Measurements from ENCODE around the gene SLC25A44.
"Not testable (repeated sequence)": the region's sequence is repeated elsewhere in the genome, so short reads cannot be mapped to it uniquely, and the experiment has no call there.

Gene SLC25A44

DNA sequence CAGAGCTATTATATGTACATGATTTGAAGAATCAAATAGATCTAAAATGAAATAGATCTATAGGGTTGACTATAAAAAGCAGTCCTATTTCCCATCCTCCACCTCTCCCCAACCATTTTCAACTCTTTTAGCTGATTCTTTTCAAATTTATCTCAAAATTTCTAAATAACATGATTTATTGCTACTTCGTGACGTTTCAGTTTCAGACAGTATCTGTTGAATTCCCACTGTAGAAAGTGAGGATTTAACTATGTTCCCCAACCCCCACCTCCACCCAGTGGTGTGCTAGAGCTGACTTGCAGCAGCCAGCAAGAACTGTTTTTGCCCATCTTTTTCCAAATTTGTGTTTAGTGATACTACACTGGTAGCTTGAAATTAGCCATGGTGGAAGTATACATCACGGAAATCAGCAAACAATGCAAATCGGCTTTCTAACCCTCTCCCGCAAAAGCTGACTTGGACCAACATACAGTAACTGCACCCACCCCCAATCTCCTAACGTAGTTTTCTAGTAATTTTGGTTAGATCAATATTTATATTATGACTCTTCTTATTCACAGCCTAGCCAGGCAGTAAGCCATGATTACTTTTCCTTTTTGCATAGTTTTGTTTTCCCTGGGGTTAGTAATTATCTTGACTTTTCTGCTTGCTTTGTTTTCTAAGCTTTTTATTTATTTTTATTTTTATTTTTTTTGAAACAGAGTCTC is 29.6 kb upstream of the SLC25A44 start:
- no peak for DNase-seq

DNA sequence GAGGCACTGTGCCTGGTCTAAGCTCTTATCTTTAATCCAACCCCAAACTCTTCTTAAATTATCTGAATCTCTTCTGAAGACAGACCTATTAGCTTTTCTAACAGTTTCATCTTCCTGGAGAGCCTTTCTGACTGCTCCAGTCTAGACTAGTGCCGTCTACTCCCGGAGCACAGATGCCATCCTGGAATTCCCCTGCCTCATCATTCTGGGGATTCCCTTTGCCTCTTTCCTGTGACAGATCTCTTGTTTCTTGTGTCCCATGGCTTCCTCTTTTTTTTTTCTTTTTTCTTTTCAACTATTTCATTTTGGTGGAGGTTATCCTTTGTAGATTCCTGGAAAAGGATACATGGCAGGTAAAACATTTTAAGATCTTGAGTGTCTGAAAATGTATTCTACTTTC is 28.8 kb upstream of the SLC25A44 start:
- DNase-seq: no peak

- no peak for DNase-seq
These were observed 26.4 kb upstream of the SLC25A44 start for GRCh38 chr1:156167536-156167935.

DNA sequence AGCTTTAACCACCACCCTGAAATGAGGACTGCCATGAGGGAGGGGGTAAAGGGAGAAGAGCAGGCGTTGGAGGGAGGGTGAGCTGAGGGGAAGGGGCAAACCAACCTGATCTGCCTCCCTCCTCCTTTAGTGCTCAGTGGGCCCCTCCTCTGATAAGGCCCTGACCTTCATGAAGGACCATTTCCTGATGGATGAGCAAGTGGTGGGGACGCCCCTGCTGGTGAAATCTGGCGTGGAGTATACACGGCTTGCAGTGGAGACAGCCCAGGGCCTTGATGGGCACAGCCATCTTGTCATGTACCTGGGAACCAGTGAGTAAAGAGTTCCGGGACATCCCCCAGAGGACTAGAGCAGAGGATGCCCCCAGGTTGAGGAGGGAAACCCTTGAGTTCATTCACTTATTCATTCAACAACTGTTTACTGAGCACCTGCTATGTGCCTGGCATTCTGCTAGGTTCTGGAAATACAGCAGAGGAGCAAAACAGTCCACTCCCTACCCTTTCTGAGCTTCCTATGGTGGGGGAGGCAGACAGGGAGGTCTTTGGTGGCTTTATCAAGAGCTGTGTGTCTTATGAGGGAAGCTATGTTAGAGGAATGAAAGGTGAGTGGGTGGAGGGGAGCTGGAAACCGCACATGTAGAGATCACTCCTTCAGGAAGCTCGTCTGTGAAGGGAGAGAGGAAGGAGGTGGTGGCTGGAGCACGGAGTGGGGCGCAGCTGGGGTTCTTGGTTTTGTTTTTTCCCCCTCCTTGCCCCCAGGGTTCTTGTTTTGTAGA is 21.0 kb upstream of the SLC25A44 start:
- DNase-seq: no peak

DNA sequence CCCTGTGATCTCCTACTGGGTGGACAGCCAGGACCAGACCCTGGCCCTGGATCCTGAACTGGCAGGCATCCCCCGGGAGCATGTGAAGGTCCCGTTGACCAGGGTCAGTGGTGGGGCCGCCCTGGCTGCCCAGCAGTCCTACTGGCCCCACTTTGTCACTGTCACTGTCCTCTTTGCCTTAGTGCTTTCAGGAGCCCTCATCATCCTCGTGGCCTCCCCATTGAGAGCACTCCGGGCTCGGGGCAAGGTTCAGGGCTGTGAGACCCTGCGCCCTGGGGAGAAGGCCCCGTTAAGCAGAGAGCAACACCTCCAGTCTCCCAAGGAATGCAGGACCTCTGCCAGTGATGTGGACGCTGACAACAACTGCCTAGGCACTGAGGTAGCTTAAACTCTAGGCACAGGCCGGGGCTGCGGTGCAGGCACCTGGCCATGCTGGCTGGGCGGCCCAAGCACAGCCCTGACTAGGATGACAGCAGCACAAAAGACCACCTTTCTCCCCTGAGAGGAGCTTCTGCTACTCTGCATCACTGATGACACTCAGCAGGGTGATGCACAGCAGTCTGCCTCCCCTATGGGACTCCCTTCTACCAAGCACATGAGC is 17.2 kb upstream of the SLC25A44 start:
- DNase-seq: no peak

- DNase-seq: no peak
These were observed 15.8 kb upstream of the SLC25A44 start for GRCh38 chr1:156177919-156178654.

DNA sequence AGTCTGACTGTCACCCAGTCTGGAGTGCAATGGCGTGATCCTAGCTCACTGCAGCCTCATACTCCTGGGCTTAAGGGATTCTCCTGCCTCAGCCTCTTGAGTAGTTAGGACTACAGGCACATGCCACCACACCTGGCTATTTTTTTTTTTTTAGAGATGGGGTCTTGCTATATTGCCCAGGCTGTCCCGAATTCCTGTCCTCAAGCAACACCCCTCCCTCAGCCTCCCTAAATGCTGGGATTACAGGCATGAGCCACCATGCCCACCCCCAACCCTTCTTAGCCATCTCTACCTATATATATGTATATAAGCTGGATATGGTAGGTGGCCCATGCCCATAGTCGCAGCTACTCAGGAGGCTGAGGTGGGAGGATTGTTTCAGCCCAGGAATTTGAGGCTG is 13.4 kb upstream of the SLC25A44 start:
- DNase-seq: no peak

GRCh38 chr1:156181391-156181924 is 12.4 kb upstream of the SLC25A44 start:
- not testable (repeated sequence) for DNase-seq

GRCh38 chr1:156182010-156182779 is 11.7 kb upstream of the SLC25A44 start:
- DNase-seq: not testable (repeated sequence)

- DNase-seq: not testable (repeated sequence)
These were observed 7.3 kb upstream of the SLC25A44 start for GRCh38 chr1:156186347-156187177.

GRCh38 chr1:156190265-156190664 is 3.6 kb upstream of the SLC25A44 start:
- not testable (repeated sequence) for DNase-seq

DNA sequence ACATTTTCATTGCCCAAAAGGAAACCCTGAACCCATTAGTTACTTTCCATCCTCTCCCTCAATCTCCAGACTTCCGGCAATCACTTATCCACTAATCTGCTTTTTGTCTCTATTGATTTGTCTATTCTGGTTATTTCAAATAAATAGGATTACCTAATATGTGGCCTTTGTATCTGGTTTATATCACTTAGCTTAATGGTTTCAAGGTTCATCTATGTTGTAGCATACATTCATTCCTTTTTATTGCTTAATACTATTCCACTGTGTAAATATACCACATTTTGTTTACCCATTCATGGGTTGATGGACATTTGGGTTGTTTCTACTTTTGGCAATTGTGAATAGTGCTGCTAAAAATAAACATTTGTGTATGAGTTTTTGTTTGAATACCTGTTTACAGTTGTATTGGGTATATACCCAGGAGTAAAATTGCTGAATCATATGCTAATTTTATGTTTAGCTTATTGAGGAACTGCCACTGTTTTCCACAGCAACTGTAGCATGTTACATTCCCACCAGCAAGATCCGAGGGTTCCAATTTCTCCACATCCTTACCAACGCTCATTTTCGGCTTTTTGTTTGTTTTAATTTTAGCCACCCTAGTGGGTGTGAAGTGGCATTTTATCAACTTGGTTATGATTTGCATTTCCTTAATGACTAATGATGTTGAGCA is 2.5 kb upstream of the SLC25A44 start:
- no peak for DNase-seq

- DNase-seq: no peak
These were observed 756 bp upstream of the SLC25A44 start for GRCh38 chr1:156193208-156193487.

- no peak for DNase-seq
These were observed 372 bp downstream of the SLC25A44 start for GRCh38 chr1:156194300-156194652.

DNA sequence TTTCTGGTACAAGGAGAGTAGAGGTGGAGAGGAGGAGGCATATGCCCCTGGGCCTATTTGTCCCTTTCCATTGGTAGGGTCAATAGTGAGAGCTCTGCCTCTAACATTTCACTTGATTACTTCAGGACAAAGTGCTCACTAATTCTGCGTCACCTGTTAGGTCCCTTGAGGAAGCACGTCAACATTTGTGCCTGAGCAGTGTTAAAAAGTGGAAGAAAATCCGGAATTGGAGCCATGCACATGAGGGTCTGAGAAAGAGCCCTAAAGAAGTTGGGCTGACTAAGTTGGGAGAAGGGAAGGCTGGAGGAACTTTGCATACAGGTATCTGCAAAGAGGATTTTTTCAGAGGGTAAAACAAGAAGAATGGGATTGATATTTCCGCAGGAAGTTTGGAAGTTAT is 1.9 kb downstream of the SLC25A44 start:
- no peak for DNase-seq

DNA sequence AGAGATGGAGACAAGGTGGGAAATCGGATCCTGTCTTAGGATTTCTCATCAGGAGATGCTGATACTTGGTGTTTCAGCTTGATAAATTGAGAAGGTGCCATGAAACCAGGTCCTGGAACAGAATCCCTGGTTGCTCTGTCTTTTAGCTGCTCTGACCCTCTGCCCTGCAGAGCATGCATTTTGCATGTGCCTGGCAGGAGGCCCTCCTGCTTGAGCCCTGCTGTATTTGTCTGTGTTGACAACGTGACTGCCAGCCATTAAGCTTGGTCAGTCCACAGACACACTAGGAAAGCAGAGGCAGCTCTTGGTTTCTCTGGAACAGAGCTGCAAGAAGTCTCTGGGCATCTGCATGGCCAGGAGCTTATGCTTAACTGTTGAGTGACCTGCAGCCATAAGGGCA is 2.5 kb downstream of the SLC25A44 start:
- DNase-seq: no peak

DNA sequence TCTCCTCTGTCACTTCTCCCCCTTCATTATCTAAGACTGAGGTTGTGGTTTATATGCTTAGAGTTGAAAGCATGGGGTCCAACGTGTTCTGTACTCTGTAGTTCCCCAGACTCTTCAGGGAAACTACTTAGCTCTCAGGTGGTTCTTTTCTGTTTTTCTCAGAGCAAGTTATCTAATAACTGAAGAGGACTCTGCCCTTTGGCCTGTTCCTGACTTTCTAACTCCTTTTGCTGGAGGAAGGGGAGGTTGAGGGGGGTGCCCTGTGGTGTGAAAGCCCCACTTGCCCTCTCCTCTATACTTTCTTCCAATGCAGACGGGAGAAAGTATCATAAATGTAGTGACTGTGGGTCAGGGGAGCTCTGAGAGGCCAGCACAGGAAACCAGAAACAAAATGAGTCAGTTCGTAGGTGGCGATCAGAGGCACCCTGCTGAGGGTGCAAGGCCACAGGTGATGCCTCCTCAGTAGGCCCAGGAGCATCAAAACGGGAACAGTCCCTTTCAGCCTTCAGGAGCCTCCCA is 5.0 kb downstream of the SLC25A44 start:
- peak in 1 of 2 experiments; percentile 61 for DNase-seq

- DNase-seq: no peak
These were observed 6.1 kb downstream of the SLC25A44 start for GRCh38 chr1:156200044-156200443.

- DNase-seq: no peak
These were observed 9.4 kb downstream of the SLC25A44 start for GRCh38 chr1:156203331-156203730.

DNA sequence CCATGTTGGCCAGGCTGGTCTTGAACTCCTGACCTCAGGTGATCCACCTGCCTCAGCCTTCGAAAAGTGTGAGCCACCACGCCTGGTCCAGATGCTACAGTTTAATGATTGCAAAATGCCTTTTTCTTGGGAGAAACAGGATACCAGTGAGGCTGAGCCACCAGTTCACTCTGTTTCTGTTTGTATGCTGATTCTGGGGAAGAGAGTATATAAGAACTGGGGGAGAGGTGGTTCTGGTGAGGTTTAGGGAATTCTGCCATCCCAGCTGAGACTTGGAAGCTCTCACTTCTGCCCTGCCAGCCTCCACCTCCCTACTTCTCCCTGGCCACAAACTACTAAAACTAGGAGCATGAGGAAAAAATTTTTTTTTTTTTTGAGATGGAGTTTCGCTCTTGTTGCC is 10.8 kb downstream of the SLC25A44 start:
- DNase-seq: no peak

DNA sequence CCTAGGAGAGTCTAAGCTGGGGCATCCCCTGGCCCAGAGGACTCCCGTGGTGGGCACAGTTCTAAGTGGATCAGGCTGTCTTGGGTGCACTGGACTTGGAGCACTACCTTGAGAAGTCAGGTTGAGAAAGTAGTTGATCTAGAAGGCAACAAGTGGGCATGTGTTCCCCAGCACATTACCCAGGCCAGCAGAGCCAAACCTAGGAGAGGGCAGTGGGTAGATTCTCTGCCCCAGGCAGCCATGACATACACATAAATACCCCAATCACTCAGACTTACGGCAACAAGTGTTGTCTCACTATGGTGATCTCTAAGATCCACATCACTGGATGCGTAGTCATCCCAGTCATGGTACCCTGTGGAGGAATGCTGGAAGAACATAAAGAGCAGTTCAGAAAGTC is 17.3 kb downstream of the SLC25A44 start:
- no peak for DNase-seq
